WTC11 (cell line): ENCODE results near the gene OSGEP. TPM values are rescaled to one million over a fixed set of nuclear protein-coding genes. Genes with fewer than 3 reads are reported as not detected.

ENCODE experiments used
- ATAC-seq: fragments of 200-7000 bp; cut with Tn5 transposase; 2 replicates; pipeline ENCODE4 v1.10.0; 2021; ENCODE audit warnings: mild to moderate bottlenecking, moderate library complexity
- CTCF ChIA-PET: fragments of 300-600 bp; sonication (Branson Sonifier 250); formaldehyde crosslinking; loops from one replicate; lab custom pipeline; 2021; ENCODE audit warnings: antibody characterized with exemption; lab: Charles Lee
- POLR2A ChIA-PET: fragments of 350-600 bp; sonication (Branson Sonifier 250); formaldehyde crosslinking; loops from one replicate; lab custom pipeline; 2021; ENCODE audit warnings: antibody characterized with exemption; lab: Charles Lee
- DNase-seq: peaks from one replicate; pipeline ENCODE4 v3.0.0; 2021; ENCODE audit warnings: low spot score
- H3K27ac Mint-ChIP-seq: 2 replicates; pipeline ENCODE4 v1.8.0; 2021; ENCODE audit warnings: mixed read lengths
- H3K27me3 Mint-ChIP-seq: 2 replicates; pipeline ENCODE4 v1.8.0; 2021; ENCODE audit warnings: low read depth, mild to moderate bottlenecking, moderate library complexity, mixed read lengths
- H3K36me3 Mint-ChIP-seq: 2 replicates; pipeline ENCODE4 v1.8.0; 2021; ENCODE audit warnings: mixed read lengths
- H3K4me1 Mint-ChIP-seq: 2 replicates; pipeline ENCODE4 v1.8.0; 2022; ENCODE audit warnings: mixed read lengths
- H3K4me3 Mint-ChIP-seq: 2 replicates; pipeline ENCODE4 v1.8.0; 2021; ENCODE audit warnings: mild to moderate bottlenecking, moderate library complexity, mixed read lengths
- H3K9me3 Mint-ChIP-seq: 2 replicates; pipeline ENCODE4 v1.8.0; 2021; ENCODE audit warnings: mixed read lengths
- E2F4 ChIP-seq: sonication (generic); formaldehyde crosslinking; IDR thresholded peaks from 2 replicates; pipeline ENCODE4 v1.8.1; 2022; ENCODE audit warnings: low read depth, mild to moderate bottlenecking, moderate library complexity, missing genetic modification reagents, borderline replicate concordance
- EMX1 ChIP-seq: fragments of 250-450 bp; sonication (Bioruptor Pico); IDR thresholded peaks from 2 replicates; pipeline ENCODE4 v1.8.0; 2021; ENCODE audit warnings: mild to moderate bottlenecking
- ESRRA ChIP-seq: sonication (generic); formaldehyde crosslinking; IDR thresholded peaks from 2 replicates; pipeline ENCODE4 v1.8.1; 2022; ENCODE audit warnings: mild to moderate bottlenecking, missing genetic modification reagents, borderline replicate concordance
- FOXK1 ChIP-seq: sonication (generic); formaldehyde crosslinking; IDR thresholded peaks from 2 replicates; pipeline ENCODE4 v1.8.0; 2022; ENCODE audit warnings: mild to moderate bottlenecking, moderate library complexity, missing genetic modification reagents
- GABPB1 ChIP-seq: sonication (generic); formaldehyde crosslinking; IDR thresholded peaks from 2 replicates; pipeline ENCODE4 v1.8.1; 2023; ENCODE audit warnings: mild to moderate bottlenecking, missing genetic modification reagents
- GRHL2 ChIP-seq: fragments of 250-450 bp; sonication (Bioruptor Pico); IDR thresholded peaks from 2 replicates; pipeline ENCODE4 v1.8.0; 2022; ENCODE audit warnings: mild to moderate bottlenecking, moderate library complexity; ENCODE audit not compliant: insufficient replicate concordance, severe bottlenecking
- GTF2I ChIP-seq: fragments of 250-450 bp; sonication (Bioruptor Pico); conservative IDR thresholded peaks from 2 replicates; pipeline ENCODE4 v1.4.0; 2021; ENCODE audit warnings: mild to moderate bottlenecking
- MLX ChIP-seq: sonication (generic); formaldehyde crosslinking; IDR thresholded peaks from 2 replicates; pipeline ENCODE4 v1.8.1; 2023; ENCODE audit warnings: mild to moderate bottlenecking, missing genetic modification reagents, moderate library complexity
- NFATC4 ChIP-seq: fragments of 250-450 bp; sonication (Bioruptor Pico); IDR thresholded peaks from 2 replicates; pipeline ENCODE4 v1.9.0; 2021; ENCODE audit warnings: mild to moderate bottlenecking
- PREB ChIP-seq: sonication (generic); formaldehyde crosslinking; IDR thresholded peaks from 2 replicates; pipeline ENCODE4 v1.8.1; 2022; ENCODE audit warnings: mild to moderate bottlenecking, missing genetic modification reagents, moderate library complexity, borderline replicate concordance
- PRRX2 ChIP-seq: fragments of 250-450 bp; sonication (Bioruptor Pico); IDR thresholded peaks from 2 replicates; pipeline ENCODE4 v1.8.0; 2021; ENCODE audit warnings: mild to moderate bottlenecking
- RORB ChIP-seq: fragments of 250-450 bp; sonication (Bioruptor Pico); IDR thresholded peaks from 2 replicates; pipeline ENCODE4 v1.9.0; 2021; ENCODE audit warnings: mild to moderate bottlenecking
- SP1 ChIP-seq: sonication (generic); formaldehyde crosslinking; conservative IDR thresholded peaks from 2 replicates; pipeline ENCODE4 v1.8.1; 2022; ENCODE audit warnings: missing genetic modification reagents
- ZNF425 ChIP-seq: fragments of 250-450 bp; sonication (Bioruptor Pico); conservative IDR thresholded peaks from 2 replicates; pipeline ENCODE4 v1.9.0; 2021; ENCODE audit warnings: mild to moderate bottlenecking
- ZNF532 ChIP-seq: fragments of 250-450 bp; sonication (Bioruptor Pico); IDR thresholded peaks from 2 replicates; pipeline ENCODE4 v1.9.0; 2021; ENCODE audit warnings: mild to moderate bottlenecking, borderline replicate concordance
- total RNA-seq: library from RNA; stranded (reverse); gene quantifications from 3 replicates; pipeline ENCODE4 v1.2.3, GENCODE V29; 2021

The OSGEP gene
- total RNA-seq, 1 experiment from 2014 or later = 40.0 TPM

GRCh38 chr14:20454516-20455354 lies at the start of gene OSGEP, which contains the start of gene APEX1 (continued):
- TF ChIP-seq GABPB1 (0 out of 2 replicates have a peak, but pooled peaks have one; percentile 40), ESRRA (CRISPR knock-in tag) (0 out of 2 replicates have a peak, but pooled peaks have one; percentile 20), PRRX2 (CRISPR knock-in tag) (no peak)

GRCh38 chr14:20503898-20504297 lies 49.3 kb upstream of the OSGEP start:
- peaks cover 8% of the 10 kb centered on the region for H3K36me3 Mint-ChIP-seq
- peaks cover 15% of the 10 kb centered on the region for H3K4me1 Mint-ChIP-seq
- no peak for DNase-seq
- H3K27ac Mint-ChIP-seq = no peak overlapping the region
- TF ChIP-seq ZNF532 (CRISPR knock-in tag) (no peak), ZNF425 (no peak), GRHL2 (CRISPR knock-in tag) (no peak), NFATC4 (no peak), MLX (no peak), E2F4 (CRISPR knock-in tag) (no peak), EMX1 (CRISPR knock-in tag) (no peak), SP1 (CRISPR knock-in tag) (no peak), ESRRA (CRISPR knock-in tag) (no peak), RORB (CRISPR knock-in tag) (no peak), GTF2I (CRISPR knock-in tag) (no peak), PREB (no peak), FOXK1 (CRISPR knock-in tag) (no peak)
- TF ChIP-seq, all 79 proteins: peak for 0
- H3K9me3 Mint-ChIP-seq = peaks cover 11% of the 10 kb centered on the region
- CTCF ChIA-PET = no interaction called here
- POLR2A ChIA-PET = no interaction called here
- ATAC-seq = no peak
- peaks cover 5% of the 10 kb centered on the region for H3K27me3 Mint-ChIP-seq
- no peak overlapping the region for H3K4me3 Mint-ChIP-seq
